Urothelium cell line (cell line): ENCODE results near the gene PGBD4.

Experiments used
- DNase-seq: peaks from one replicate; pipeline ENCODE4 v3.0.0; 2011; ENCODE audit warnings: low spot score, mixed read lengths
- FAIRE-seq: peaks from 2 replicates; lab custom pipeline; 2011; peaks lifted over from hg19 to GRCh38; lab: Jason Lieb, UNC

The PGBD4 gene

DNA sequence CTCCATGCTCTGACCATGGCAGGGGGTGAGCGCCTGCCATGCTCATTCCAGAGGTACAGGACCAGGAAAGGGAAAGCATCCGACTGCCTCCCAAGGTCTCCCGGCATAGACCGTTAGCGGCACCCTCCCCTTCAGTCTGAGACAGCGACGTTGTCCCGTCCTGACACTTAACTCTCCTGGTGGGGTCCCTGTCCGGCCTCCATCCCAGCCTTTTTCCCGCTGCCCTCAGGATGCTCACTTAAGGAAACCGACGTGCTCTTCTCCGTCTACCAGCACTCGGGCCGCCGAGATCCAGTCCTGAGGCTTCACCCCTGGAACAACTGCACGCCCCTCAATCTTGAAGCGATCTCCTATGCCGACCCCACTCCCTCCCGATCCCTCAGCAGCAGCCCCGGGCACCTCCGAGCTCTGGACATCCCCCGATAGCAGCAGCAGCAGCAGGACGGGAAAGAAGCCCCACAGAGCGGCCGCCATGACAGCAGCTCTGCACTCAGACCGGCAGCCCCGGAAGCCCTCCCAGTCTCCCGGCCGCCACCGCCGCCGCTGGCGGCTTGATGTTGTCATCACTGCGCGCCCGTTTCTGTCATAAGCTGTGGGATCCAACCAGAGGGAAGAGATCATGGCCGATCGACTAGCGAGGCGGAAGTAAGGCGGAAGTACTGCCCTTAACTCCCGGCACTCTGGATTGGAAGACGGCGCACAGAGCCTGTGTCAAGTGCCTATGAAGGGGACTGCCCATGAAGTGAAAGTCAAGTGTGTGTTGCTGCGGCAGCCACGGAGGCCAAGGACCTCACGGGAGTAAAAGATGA, at the start of gene PGBD4, which contains the start of gene EMC7:
Gene PGBD4 (plus strand): TSS at position 718 of the 809 bp plus-strand sequence. CDS start 449 bp downstream, outside the sequence.
Gene EMC7 (minus strand): TSS at position 497 of the 809 bp plus-strand sequence. CDS start 23 bp downstream, at position 474.
- DNase-seq = peak; percentile 95
- peak; percentile 17 for FAIRE-seq

DNA sequence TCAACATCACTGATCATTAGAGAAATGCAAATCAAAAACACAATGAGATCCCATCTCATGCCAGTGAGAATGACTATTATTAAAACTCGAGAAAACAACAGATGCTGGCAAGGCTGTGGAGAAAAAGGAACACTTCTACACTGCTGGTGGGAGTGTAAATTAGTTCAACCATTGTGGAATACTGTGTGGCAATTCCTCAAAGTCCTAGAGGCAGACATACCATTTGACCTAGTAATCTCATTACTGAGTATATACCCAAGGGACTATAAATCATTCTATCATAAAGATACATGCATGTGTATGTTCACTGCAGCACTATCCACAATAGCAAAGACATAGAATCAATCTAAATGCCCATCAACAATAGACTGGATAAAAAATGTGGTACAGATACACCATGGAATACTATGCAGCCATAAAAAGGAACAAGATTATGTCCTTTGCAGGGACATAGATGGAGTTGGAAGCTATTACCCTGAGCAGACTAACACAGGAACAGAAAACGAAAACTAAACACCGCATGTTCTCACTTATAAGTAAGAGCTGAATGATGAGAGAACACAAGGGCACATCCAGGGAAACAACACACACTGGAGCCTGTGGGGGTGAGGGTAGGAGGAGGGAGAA, 47.7 kb upstream of the PGBD4 start:
- no peak for DNase-seq
- FAIRE-seq = no peak

DNA sequence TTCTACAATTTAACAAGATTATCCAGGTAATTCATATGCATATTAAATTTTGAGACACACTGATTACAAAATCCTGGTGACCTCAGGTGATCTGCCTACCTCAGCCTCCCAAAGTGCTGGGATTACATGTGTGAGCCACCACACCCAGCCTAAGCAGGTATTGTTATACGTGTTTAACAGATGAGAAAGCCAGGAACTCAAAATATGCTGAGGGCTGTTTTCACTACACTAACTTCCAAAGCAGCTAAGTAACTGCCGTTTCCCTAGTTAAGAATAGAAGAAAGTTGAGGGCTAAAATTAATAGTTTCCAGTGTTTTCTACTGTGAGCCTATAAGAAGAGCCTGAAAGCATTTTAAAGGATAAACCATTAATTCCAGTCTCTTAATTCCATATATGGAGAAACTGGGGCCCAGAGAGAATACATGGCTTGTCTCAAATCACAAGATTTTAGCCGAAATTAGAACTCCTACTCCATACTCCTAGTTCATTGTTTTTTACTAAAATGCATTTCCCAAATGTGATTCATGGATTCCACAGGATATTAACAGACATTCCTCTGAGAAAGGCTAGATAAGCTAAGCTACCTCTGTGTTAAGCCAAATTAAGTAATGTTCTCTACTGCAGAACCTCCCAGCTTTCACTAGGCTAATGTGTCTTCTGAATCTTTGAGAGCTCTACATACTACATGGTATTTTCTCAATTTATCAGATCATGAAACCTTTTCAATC, 45.9 kb upstream of the PGBD4 start:
- DNase-seq (peak; percentile 24), FAIRE-seq (no peak)

DNA sequence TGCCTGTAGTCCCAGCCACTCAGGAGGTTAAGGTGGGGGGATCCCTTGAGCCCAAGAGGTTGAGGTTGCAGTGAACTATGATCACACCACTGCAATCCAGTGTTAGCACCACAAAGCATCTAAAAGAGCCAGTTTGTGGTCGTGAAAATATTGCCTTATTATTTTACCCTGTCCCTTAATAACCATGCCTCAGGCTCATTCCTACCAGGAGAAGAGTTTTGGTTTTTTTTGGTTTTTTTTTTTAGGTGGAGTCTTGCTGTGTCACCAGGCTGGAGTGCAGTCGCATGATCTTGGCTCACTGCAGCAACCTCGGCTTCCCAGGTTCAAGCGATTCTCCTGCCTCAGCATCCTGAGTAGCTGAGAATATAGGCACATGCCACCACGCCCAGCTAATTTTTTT, 45.0 kb upstream of the PGBD4 start:
- DNase-seq = no peak
- FAIRE-seq = no peak

DNA sequence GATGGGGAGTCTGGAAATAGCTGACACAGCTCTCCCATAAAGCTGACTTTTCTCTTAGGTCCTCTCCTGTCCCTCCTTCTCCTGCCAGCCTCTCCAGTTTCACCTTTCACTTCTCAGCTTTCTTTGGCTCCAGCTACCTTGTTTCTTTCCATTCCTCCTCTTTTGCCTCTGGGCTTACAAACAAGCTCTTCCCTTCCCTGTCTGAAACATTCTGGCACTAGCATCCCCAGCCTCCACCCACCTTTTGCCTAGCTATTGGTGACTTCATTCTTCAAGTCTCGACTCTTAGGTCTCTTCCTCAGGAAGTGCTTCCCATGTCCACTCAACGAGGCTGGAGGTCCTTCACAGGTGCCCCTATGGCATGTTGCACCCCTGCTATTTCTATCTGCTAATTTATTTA, 42.4 kb upstream of the PGBD4 start:
- FAIRE-seq (no peak), DNase-seq (no peak)

DNA sequence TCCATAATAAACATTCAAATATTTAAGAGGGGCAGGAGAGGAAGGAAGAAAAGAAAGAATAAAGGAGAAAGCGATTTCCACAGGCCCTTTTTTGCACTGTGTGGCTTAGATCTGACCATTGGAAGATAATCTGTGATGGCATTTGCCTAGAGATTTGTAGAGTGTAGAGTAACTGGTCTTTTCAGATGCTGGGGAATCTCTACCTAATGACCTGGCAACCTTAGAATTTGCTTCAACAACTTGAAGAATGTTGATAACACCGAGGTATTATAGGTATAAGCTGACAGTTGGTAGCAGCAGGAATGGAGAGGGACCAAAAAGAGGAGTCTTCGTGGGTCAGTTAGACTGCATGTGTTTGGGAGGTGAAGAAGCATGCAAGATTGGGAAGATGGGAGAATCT, 41.9 kb upstream of the PGBD4 start:
- no peak for FAIRE-seq

DNA sequence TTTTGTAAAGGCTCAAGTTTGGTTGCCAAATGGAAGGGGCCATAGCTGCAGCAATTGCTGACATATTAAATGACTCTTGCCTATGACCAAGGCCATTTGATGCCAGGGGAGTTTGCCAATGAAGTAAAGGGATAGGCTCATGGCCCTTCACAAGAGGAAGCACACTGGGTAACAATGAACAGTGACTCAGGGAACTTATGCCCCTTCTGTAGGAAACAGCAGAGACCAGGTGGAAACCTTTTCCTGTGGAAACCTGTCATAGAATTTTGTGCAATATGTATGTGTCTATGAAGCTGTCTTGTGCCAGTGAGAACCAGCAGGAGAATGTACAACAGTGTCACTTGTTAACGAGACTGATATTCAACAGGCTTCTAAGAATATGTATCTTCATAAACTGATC, 37.4 kb upstream of the PGBD4 start:
- DNase-seq = no peak
- FAIRE-seq = no peak

More for the DNA sequence above, 41.9 kb upstream of the PGBD4 start:
- no peak for DNase-seq

DNA sequence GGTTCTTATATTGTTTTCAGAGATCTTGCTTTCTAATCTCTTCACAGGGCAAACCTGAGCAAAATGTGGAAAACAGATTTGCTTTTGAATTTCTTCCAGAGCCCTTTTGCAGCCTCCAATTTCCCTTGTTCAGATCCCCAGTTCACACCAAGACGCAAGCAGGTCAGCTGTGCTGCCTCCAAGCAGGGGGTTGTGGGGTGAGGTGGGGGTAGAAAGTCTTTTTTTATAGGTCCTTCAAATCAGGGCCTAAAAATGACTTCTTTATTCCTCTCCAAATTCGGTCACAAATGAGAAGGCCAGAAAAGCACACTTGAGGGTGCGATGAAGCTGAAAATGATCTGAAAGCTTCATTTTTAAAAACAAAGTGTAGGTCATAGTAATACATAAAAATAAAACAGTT, 36.6 kb upstream of the PGBD4 start:
- FAIRE-seq = no peak

DNA sequence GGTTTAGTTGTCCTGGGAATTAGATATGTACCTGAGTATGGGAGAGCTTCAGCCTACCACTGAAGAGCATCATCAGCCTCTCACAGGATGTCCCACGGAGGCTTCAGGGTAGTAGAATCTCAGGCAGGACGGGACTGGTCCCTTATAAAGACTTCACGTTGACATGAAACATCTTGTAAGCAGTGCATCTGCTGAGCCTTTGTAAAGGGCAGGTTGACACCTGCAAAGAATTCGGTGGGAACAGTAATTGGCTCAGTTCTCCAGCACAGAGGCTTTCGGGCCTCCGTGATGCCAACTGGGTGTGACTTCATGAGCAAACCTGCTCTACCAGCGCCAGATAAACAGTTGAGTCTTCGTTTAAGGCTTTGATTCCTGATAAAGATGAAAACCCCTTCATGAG, 35.9 kb upstream of the PGBD4 start:
- DNase-seq (no peak), FAIRE-seq (no peak)

More for the DNA sequence above, 36.6 kb upstream of the PGBD4 start:
- DNase-seq = no peak

DNA sequence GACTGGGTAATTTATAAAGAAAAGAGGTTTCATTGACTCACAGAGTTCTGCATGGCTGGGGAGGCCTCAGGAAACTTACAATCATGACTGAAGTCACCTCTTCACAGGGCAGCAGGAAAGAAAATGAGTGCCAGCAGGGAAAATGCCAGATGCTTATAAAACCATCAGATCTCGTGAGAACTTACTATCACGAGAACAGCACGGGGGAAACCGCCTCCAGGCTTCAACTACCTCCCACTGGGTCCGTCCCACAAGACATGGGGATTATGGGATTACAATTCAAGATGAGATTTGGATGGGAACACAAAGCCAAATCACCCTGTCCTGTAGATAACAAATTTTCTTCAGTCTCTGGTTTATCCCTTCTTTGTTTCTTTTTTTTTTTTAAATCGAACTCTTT, 31.9 kb upstream of the PGBD4 start:
- DNase-seq (no peak), FAIRE-seq (no peak)

DNA sequence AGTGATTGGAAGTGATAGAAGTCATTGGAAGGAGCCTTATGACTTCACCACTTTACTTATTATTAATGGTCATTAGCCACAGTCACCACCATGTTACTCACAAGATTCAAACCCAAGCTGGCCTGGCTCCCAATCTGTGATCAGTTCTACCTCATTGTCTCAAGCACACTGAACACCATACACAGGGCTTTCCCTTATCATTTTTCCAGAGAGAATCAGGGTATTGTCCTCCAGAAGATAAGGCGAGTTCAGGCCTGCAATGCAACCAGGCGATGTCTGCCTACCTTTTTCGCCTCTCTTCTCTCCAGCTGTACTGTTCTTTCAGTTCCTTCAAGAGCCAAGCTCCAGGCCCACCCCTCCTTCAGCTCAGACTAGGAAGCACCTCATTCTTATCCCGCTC, 25.1 kb upstream of the PGBD4 start:
- FAIRE-seq = no peak
- no peak for DNase-seq

DNA sequence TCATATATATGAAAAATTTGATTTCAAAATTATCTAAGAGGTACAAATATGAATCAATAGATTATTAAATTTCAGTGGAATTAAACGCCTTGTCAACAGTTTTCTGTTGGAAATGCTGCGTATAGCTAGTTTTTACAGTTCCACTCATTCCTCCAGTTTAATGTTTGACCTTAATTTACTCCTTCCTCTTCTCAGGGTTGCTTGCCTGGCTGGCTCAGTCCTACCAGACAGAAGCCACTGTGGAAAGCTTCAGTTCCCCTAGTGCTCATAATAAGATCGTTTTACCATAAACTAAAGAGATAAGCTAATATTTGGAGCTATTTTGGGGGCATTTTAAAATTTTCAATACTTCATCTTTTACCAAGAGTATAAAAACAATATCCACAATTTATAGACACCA, 23.0 kb upstream of the PGBD4 start:
- DNase-seq = no peak
- no peak for FAIRE-seq

DNA sequence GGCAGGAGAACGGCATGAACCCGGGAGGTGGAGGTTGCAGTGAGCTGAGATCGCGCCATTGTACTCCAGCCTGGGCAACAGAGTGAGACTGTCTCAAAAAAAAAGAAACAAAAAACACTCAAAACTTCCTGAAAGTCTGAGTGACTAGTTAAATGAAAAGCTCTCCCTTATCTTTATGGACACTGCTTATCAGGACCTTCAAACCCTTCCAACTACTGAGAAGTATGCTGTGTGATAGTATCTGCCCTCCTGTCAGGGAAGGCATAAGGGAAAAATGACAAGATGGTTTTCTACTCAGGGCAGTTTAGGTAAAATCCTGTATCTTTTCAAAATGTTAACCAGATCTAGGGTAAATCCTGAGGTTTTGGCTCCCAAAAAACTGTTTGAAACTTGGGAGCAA, 22.0 kb upstream of the PGBD4 start:
- FAIRE-seq (no peak), DNase-seq (no peak)

DNA sequence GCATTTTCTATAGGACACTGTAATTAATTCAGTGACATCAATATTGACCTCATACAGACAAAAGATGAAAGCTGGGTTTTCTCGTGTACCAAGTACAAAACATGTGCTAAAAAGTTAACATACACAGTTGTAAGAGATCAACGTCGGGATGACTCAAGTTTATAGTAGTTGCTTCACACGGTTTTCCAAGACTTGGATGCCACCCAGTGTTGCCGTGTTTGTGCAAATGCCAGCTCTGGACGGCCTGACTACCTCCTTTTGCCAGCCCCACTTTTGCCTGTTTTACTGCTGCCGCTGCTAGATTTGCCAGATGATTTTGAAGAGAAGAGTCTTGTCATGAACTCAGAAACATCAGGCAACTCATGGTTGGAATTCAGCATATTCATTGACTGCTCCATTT, 17.8 kb upstream of the PGBD4 start:
- DNase-seq (no peak), FAIRE-seq (no peak)

DNA sequence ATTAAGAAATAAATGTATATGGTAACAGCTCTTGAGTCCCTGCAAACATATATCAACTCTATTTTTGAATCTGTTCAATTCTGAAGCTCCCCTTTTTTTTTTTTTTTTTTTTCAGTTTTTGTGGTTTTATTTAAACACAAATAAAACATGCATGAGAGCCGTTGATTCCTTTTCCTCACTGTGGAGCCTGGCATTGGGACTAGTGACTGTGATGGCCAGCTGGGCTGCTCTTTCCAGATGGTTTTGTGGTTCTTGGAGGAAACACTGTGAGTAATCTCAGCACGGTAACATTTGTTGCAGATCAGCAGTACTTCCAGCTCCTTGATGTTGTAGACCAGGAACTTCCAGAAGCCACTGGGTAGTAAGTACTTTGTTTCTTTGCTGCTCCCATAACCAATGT, 16.1 kb upstream of the PGBD4 start:
- DNase-seq = no peak
- no peak for FAIRE-seq

DNA sequence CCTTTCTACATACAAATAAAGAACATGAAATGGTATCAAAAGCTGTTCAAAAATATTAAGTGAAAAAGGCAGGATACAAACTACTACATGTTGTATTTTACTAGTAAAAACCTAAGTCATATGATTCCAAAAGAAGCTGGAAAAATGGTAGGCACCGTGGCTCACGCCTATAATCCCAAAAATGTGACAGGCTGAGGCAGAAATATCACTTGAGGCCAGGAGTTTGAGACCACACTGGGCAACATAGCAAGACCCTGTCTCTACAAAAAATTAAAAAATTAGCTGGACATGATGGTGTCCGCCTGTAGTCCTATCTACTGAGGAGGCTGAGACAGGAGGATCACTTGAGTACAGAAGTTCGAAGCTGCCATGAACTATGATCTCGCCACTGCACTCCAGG, 2.0 kb upstream of the PGBD4 start:
- FAIRE-seq = no peak
- no peak for DNase-seq

DNA sequence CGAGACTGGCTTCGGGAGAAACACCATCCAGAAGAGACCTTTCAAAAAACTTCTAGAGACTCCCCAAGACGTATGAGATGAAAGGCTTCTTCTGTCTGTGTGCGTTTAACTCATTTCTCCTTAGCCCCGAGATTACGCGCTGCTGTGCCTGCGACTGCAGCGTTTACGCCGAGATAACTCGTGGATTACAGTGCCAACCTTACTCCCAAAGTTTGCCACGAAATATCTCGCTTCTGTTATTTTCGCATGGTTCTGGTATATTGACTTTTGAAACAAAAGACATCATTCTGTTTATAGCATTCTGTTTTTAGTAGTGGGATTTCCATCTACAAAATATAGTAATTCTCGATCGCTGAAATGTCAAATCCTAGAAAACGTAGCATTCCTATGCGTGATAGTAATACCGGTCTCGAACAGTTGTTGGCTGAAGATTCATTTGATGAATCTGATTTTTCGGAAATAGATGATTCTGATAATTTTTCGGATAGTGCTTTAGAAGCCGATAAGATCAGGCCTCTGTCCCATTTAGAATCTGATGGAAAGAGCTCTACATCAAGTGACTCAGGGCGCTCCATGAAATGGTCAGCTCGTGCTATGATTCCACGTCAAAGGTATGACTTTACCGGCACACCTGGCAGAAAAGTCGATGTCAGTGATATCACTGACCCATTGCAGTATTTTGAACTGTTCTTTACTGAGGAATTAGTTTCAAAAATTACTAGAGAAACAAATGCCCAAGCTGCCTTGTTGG, 467 bp downstream of the PGBD4 start:
- no peak for FAIRE-seq
- DNase-seq = no peak

DNA sequence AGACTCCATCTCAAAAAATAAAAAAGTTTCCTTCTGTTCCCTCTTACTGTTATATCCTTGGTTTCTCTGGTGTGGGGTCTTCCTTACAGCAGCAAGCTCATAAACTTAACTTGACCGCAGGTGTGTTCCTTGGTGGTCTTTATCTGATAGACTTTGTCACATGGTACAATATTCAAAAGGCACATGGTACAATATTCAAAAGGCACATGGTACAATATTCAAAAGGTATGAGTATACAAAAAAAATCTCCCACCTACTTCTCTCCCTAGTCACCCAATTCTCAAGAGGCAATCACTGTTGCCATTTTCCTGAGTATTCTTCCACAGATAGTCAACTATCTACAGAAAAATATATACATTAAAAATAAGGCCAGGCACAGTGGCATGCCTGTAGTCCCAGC, 4.5 kb downstream of the PGBD4 start:
- DNase-seq = no peak
- FAIRE-seq = no peak

DNA sequence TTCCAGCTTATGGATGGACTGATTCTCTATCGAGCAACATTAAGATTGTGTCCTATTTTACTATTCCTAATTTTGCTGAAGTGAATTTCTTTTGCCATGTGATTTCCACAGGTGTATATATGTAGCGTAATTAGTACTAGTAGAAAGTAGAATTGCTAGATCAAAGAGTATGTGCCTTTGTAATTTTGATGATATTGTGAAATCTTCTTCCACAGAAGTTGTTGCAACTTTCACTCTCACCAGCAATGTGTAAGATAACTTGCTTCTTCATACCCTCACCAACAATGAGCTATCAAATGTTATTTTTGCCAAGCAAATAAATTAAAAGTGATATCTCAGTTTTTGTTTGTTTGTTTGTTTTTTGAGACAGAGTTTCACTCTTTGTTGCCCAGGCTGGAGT, 5.4 kb downstream of the PGBD4 start:
- no peak for FAIRE-seq
- no peak for DNase-seq

DNA sequence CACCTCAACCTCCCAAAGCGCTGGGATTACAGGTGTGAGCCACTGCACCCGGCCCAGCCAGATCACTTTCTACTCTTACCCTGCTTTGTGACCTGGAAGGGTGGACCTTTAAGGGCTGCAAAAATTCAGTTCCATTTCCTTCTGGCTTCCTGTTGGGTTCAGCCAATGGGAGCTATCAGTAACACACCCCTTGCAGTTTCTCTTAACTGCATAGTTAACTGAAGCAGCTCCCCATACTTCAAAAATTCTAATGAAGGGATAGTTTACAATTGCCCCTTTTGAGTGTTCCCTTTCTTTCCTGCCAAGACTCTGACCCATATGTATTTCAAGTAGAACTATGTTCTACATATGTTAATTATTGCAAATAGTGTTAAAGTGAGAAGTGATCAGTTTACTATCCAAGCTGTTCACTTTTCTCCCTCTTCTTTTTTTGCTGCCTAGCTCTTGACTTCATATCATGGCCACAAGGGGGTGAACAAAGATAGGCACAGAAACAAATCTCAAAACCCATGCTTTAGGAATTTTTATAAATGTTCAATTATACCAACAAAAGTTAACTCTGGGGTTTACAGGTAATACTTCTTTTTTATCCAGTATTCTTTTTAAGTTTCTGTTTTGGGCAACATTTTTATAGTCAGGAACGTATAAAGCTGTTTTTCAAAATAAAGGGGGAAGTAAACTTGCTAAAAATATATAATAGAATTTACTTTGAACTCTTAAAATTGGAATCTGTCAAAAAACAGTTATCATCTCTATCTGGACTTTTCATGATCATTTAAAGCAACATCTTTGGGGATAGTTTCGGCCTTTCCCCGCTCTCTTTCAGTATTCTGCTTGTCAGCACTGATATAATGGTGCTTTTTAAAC, 8.1 kb downstream of the PGBD4 start:
- DNase-seq = peak; percentile 13
- FAIRE-seq = no peak
